H9 (cell line): ENCODE data around the gene ASMTL. TPM values are rescaled to one million over a fixed set of nuclear protein-coding genes. Genes with fewer than 3 reads are reported as not detected.

ENCODE experiments used
- DNase-seq: peaks from one replicate; pipeline ENCODE4 v3.0.0-alpha.2; 2017
- H2AFZ ChIP-seq: one replicate; pipeline ENCODE4 v1.6.1; 2013; ENCODE audit warnings: mild to moderate bottlenecking, low read length, control low read depth, moderate library complexity
- H2AK5ac ChIP-seq: 2 replicates; pipeline ENCODE4 v1.6.1; 2013; ENCODE audit warnings: low read length, control low read depth, mixed read lengths; ENCODE audit not compliant: insufficient read length
- H2BK120ac ChIP-seq: one replicate; pipeline ENCODE4 v1.6.1; 2013; ENCODE audit warnings: low read depth, mild to moderate bottlenecking, low read length, control low read depth, inconsistent platforms; ENCODE audit not compliant: poor library complexity, severe bottlenecking
- H2BK12ac ChIP-seq: 2 replicates; pipeline ENCODE4 v1.6.1; 2013; ENCODE audit warnings: low read length, control low read depth, mixed read lengths, low read depth; ENCODE audit not compliant: insufficient read length
- H2BK15ac ChIP-seq: 2 replicates; pipeline ENCODE4 v1.6.1; 2013; ENCODE audit warnings: low read depth, low read length, control low read depth
- H2BK20ac ChIP-seq: one replicate; pipeline ENCODE4 v1.6.1; 2013; ENCODE audit warnings: low read depth, mild to moderate bottlenecking, low read length, control low read depth, inconsistent platforms; ENCODE audit not compliant: poor library complexity, severe bottlenecking
- H2BK5ac ChIP-seq: 2 replicates; pipeline ENCODE4 v1.6.1; 2013; ENCODE audit warnings: low read length, control low read depth, mixed read lengths; ENCODE audit not compliant: insufficient read length
- H3K14ac ChIP-seq: 2 replicates; pipeline ENCODE4 v1.6.1; 2013; ENCODE audit warnings: low read length, control low read depth; ENCODE audit not compliant: insufficient read depth
- H3K18ac ChIP-seq: 2 replicates; pipeline ENCODE4 v1.6.1; 2013; ENCODE audit warnings: low read depth, mild to moderate bottlenecking, mixed read lengths, low read length, control low read depth; ENCODE audit not compliant: insufficient read length
- H3K23ac ChIP-seq: 2 replicates; pipeline ENCODE4 v1.6.1; 2013; ENCODE audit warnings: low read length, control low read depth, mixed read lengths, low read depth; ENCODE audit not compliant: insufficient read length
- H3K23me2 ChIP-seq: 2 replicates; pipeline ENCODE4 v1.6.1; 2013; ENCODE audit warnings: low read depth, mild to moderate bottlenecking, mixed read lengths, low read length, control low read depth; ENCODE audit not compliant: insufficient read length, poor library complexity, severe bottlenecking
- H3K27ac ChIP-seq: 2 replicates; pipeline ENCODE4 v1.5.1; 2013; ENCODE audit warnings: low read length, control low read depth, mixed read lengths, low read depth; ENCODE audit not compliant: insufficient read length
- H3K27me3 ChIP-seq: 2 replicates; pipeline ENCODE4 v1.6.1; 2013; ENCODE audit warnings: low read length, control low read depth, inconsistent platforms; ENCODE audit not compliant: insufficient read depth
- H3K4ac ChIP-seq: 2 replicates; pipeline ENCODE4 v1.6.1; 2013; ENCODE audit warnings: low read depth, mild to moderate bottlenecking, control low read depth, inconsistent platforms, low read length, moderate library complexity
- H3K4me1 ChIP-seq: 2 replicates; pipeline ENCODE4 v1.6.1; 2013; ENCODE audit warnings: low read length, control low read depth, inconsistent platforms; ENCODE audit not compliant: insufficient read depth
- H3K4me2 ChIP-seq: 2 replicates; pipeline ENCODE4 v1.6.1; 2013; ENCODE audit warnings: low read length, control low read depth, mixed read lengths; ENCODE audit not compliant: insufficient read length, insufficient read depth
- H3K56ac ChIP-seq: 2 replicates; pipeline ENCODE4 v1.6.1; 2013; ENCODE audit warnings: low read depth, mild to moderate bottlenecking, mixed read lengths, low read length, control low read depth; ENCODE audit not compliant: insufficient read length
- H3K79me1 ChIP-seq: 2 replicates; pipeline ENCODE4 v1.6.1; 2013; ENCODE audit warnings: low read depth, mild to moderate bottlenecking, moderate library complexity, low read length, control low read depth, inconsistent platforms; ENCODE audit not compliant: insufficient read depth, poor library complexity, severe bottlenecking
- H3K79me2 ChIP-seq: 2 replicates; pipeline ENCODE4 v1.6.1; 2013; ENCODE audit warnings: low read length, control low read depth, inconsistent platforms; ENCODE audit not compliant: insufficient read depth
- H3K9ac ChIP-seq: 2 replicates; pipeline ENCODE4 v1.6.1; 2013; ENCODE audit warnings: low read length, control low read depth, mixed read lengths; ENCODE audit not compliant: insufficient read length; ENCODE audit errors: extremely low read depth
- H3K9me3 ChIP-seq: one replicate; pipeline ENCODE4 v1.6.1; 2013; ENCODE audit warnings: low read depth, low read length, inconsistent platforms; ENCODE audit not compliant: control insufficient read depth
- H3T11ph ChIP-seq: one replicate; pipeline ENCODE4 v1.6.1; 2013; ENCODE audit warnings: mild to moderate bottlenecking, low read length, control low read depth, inconsistent platforms
- H4K20me1 ChIP-seq: one replicate; pipeline ENCODE4 v1.6.1; 2013; ENCODE audit not compliant: control insufficient read depth, insufficient read length, insufficient read depth
- H4K5ac ChIP-seq: 2 replicates; pipeline ENCODE4 v1.6.1; 2013; ENCODE audit warnings: low read depth, mild to moderate bottlenecking, mixed read lengths, low read length, control low read depth; ENCODE audit not compliant: insufficient read length
- H4K8ac ChIP-seq: replicated peaks from 2 replicates; pipeline ENCODE4 v1.6.1; 2013; ENCODE audit warnings: low read length, control low read depth, mixed read lengths, low read depth; ENCODE audit not compliant: insufficient read length
- H4K91ac ChIP-seq: 2 replicates; pipeline ENCODE4 v1.6.1; 2013; ENCODE audit warnings: low read depth, mild to moderate bottlenecking, moderate library complexity, mixed read lengths, low read length, control low read depth; ENCODE audit not compliant: insufficient read length
- H3K27ac Mint-ChIP-seq, 3 experiments: 2 replicates in 2 of 3; 3 replicates in 1 of 3; pipeline ENCODE4 v1.8.0; 2020 to 2021; ENCODE audit warnings: mixed read lengths in 3 of 3, mild to moderate bottlenecking in 1 of 3, moderate library complexity in 1 of 3
- H3K27me3 Mint-ChIP-seq: 2 replicates; pipeline ENCODE4 v1.8.0; 2021; ENCODE audit warnings: low read depth, mild to moderate bottlenecking, moderate library complexity, mixed read lengths
- H3K36me3 Mint-ChIP-seq, 3 experiments: 2 replicates in 2 of 3; 3 replicates in 1 of 3; pipeline ENCODE4 v1.8.0; 2020 to 2021; ENCODE audit warnings: low read depth in 3 of 3, mixed read lengths in 3 of 3; ENCODE audit not compliant: insufficient read depth in 1 of 3
- H3K4me1 Mint-ChIP-seq, 2 experiments: 2 replicates each; pipeline ENCODE4 v1.8.0; 2020; ENCODE audit warnings: mixed read lengths in 2 of 2
- H3K4me3 Mint-ChIP-seq, 2 experiments: 2 replicates in 1 of 2; 3 replicates in 1 of 2; pipeline ENCODE4 v1.8.0; 2020 to 2021; ENCODE audit warnings: mild to moderate bottlenecking in 2 of 2, mixed read lengths in 2 of 2, moderate library complexity in 1 of 2
- H3K9me3 Mint-ChIP-seq, 2 experiments: 2 replicates in 1 of 2; 3 replicates in 1 of 2; pipeline ENCODE4 v1.8.0; 2020; ENCODE audit warnings: mild to moderate bottlenecking in 2 of 2, mixed read lengths in 2 of 2, moderate library complexity in 1 of 2
- WGBS: extraction: QIAGEN DNeasy Blood & Tissue Kit; methylation state at CpG from one replicate; pipeline ENCODE4 v1.1.7; 2013; ENCODE audit warnings: missing lambda C conversion rate, low lambda C conversion rate, mixed read lengths; ENCODE audit not compliant: insufficient read length; ENCODE audit errors: extremely low coverage; 5-methylcytosine and 5-hydroxymethylcytosine counted together
- total RNA-seq: library from RNA; stranded (reverse); gene quantifications from 2 replicates; pipeline ENCODE4 v1.2.1, GENCODE V29; 2021
- TF ChIP-seq, protein P1 (sequence below): fragments of 200-600 bp; sonication (generic); conservative IDR thresholded peaks from 3 replicates; pipeline ENCODE4 v1.8.0; 2021; ENCODE audit warnings: antibody characterized with exemption, mild to moderate bottlenecking

The ASMTL gene
- total RNA-seq, 1 experiment from 2014 or later: 59.8 TPM

DNA sequence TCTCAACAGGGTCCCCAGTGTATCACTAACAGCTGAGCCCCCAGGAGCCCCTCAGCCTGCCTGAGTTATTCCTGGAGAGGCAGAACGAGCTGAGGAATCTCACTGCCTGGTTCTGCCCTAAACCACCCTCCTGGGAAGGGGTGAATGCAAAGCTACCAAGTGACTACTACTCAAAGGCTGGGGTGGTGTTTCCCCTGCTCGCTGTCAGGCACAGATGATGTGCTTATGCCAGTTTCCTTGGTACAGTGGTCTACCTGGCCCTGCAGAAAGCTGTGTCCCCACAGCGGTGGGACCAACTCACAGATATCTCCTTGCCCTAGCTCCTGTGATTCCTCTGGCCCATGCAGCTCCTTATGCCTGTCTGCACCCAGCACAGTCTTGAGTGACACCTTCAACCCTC, 35.4 kb upstream of the ASMTL start:
- Mint-ChIP-seq H3K4me1 (no peaks in the 10 kb centered on the region), H3K4me3 (no peak overlapping the region), H3K27me3 (peaks cover 8% of the 10 kb centered on the region), H3K9me3 (peaks cover 25 to 26% of the 10 kb centered on the region in 2 experiments), H3K36me3 (peaks cover 0 to 7% (median 0%) of the 10 kb centered on the region in 3 experiments; a peak in 3 of 7 replicates), H3K27ac (no peak overlapping the region; a peak in 1 of 7 replicates)
- no peak overlapping the region for H2AK5ac ChIP-seq
- no peak for DNase-seq
- H3K9ac ChIP-seq: no peak overlapping the region
- H4K5ac ChIP-seq: no peak overlapping the region
- no peaks in the 10 kb centered on the region for H3K79me1 ChIP-seq
- no peak overlapping the region for H3K27ac ChIP-seq
- H3K4ac ChIP-seq: no peak overlapping the region
- no peak overlapping the region for H2BK5ac ChIP-seq
- H2AFZ ChIP-seq: no peak overlapping the region
- WGBS: no CpG with 5 or more reads among the region's 3 CpGs
- no peak overlapping the region for H3K18ac ChIP-seq
- no peak overlapping the region for H2BK120ac ChIP-seq
- no peak overlapping the region for H3T11ph ChIP-seq
- no peak overlapping the region for H3K56ac ChIP-seq
- H3K23ac ChIP-seq: no peak overlapping the region
- H2BK15ac ChIP-seq: no peak overlapping the region
- no peaks in the 10 kb centered on the region for H3K79me2 ChIP-seq
- H2BK20ac ChIP-seq: no peak overlapping the region
- H4K8ac ChIP-seq: no peak overlapping the region
- no peaks in the 10 kb centered on the region for H3K27me3 ChIP-seq
- H3K23me2 ChIP-seq: no peaks in the 10 kb centered on the region
- H2BK12ac ChIP-seq: no peak overlapping the region
- H4K91ac ChIP-seq: no peak overlapping the region
- no peaks in the 10 kb centered on the region; the same call in 1 of the 2 replicates for H3K4me1 ChIP-seq
- no peak overlapping the region for H3K14ac ChIP-seq
- no peaks in the 10 kb centered on the region for H3K9me3 ChIP-seq
- H4K20me1 ChIP-seq: no peaks in the 10 kb centered on the region
- no peak overlapping the region for H3K4me2 ChIP-seq
- TF ChIP-seq, protein P1, sequence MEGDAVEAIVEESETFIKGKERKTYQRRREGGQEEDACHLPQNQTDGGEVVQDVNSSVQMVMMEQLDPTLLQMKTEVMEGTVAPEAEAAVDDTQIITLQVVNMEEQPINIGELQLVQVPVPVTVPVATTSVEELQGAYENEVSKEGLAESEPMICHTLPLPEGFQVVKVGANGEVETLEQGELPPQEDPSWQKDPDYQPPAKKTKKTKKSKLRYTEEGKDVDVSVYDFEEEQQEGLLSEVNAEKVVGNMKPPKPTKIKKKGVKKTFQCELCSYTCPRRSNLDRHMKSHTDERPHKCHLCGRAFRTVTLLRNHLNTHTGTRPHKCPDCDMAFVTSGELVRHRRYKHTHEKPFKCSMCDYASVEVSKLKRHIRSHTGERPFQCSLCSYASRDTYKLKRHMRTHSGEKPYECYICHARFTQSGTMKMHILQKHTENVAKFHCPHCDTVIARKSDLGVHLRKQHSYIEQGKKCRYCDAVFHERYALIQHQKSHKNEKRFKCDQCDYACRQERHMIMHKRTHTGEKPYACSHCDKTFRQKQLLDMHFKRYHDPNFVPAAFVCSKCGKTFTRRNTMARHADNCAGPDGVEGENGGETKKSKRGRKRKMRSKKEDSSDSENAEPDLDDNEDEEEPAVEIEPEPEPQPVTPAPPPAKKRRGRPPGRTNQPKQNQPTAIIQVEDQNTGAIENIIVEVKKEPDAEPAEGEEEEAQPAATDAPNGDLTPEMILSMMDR: no peak
